ENCODE results near the gene RDH13. TPM values are rescaled to one million over a fixed set of nuclear protein-coding genes. Genes with fewer than 3 reads are reported as not detected.

Gene RDH13
- total RNA-seq, 1 donor from 2014 or later, result 12.0 TPM

DNA sequence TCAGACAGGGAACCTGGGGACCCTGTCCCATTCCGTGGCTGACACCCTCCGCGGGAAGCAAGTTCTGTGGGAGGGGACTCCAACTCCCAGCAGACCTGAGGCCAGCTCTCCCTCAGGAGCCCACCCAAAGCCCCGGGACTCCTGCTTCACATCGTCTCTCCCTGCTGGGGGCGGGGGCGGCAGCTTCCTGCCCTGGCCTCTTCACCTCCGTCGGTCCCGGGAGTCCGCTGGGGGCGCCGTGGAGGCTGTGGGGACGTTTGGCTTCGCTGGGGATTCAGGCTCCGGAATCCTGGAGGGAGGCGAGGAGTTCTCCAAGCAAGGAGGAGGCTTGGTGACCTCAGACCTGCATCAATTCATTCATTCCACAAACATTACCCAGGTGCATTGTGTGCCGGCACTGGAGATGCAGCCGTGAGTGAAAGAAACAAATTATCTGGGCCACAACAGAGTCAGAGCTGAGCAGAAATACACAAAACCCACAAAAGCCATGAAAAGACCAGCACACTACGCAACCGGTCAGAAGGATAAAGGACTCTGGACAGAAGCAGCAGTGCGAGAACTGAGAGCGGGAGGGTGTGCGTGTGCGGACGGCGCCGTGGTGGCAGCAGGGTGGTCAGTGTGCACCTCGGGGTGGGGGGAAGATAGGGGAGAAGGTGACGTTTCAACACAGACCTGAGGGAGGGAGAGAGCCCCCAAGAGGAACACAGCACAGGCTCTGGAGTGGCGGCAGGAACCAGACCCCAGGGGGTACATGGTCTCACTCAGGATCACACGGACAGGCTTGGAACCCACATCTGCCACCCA, 31.7 kb upstream of the RDH13 start:
- H3K27ac Mint-ChIP-seq, result no peak overlapping the region
- TF ChIP-seq, protein P1, sequence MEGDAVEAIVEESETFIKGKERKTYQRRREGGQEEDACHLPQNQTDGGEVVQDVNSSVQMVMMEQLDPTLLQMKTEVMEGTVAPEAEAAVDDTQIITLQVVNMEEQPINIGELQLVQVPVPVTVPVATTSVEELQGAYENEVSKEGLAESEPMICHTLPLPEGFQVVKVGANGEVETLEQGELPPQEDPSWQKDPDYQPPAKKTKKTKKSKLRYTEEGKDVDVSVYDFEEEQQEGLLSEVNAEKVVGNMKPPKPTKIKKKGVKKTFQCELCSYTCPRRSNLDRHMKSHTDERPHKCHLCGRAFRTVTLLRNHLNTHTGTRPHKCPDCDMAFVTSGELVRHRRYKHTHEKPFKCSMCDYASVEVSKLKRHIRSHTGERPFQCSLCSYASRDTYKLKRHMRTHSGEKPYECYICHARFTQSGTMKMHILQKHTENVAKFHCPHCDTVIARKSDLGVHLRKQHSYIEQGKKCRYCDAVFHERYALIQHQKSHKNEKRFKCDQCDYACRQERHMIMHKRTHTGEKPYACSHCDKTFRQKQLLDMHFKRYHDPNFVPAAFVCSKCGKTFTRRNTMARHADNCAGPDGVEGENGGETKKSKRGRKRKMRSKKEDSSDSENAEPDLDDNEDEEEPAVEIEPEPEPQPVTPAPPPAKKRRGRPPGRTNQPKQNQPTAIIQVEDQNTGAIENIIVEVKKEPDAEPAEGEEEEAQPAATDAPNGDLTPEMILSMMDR (IDR thresholded peaks at IDR 0.05; ENCODE audit: unreplicated experiment), result no peak
- no peaks in the 10 kb centered on the region for H3K4me1 Mint-ChIP-seq (ENCODE audit: low read depth)
- no peaks in the 10 kb centered on the region for H3K9me3 Mint-ChIP-seq (ENCODE audit: low read depth)
- no peaks in the 10 kb centered on the region for H3K27me3 Mint-ChIP-seq
- no peak for DNase-seq (ENCODE audit: low spot score, unreplicated experiment)
- H3K4me3 Mint-ChIP-seq (ENCODE audit: low read depth), result no peak overlapping the region
- peaks cover 3% of the 10 kb centered on the region for H3K36me3 Mint-ChIP-seq (ENCODE audit: insufficient read depth)

DNA sequence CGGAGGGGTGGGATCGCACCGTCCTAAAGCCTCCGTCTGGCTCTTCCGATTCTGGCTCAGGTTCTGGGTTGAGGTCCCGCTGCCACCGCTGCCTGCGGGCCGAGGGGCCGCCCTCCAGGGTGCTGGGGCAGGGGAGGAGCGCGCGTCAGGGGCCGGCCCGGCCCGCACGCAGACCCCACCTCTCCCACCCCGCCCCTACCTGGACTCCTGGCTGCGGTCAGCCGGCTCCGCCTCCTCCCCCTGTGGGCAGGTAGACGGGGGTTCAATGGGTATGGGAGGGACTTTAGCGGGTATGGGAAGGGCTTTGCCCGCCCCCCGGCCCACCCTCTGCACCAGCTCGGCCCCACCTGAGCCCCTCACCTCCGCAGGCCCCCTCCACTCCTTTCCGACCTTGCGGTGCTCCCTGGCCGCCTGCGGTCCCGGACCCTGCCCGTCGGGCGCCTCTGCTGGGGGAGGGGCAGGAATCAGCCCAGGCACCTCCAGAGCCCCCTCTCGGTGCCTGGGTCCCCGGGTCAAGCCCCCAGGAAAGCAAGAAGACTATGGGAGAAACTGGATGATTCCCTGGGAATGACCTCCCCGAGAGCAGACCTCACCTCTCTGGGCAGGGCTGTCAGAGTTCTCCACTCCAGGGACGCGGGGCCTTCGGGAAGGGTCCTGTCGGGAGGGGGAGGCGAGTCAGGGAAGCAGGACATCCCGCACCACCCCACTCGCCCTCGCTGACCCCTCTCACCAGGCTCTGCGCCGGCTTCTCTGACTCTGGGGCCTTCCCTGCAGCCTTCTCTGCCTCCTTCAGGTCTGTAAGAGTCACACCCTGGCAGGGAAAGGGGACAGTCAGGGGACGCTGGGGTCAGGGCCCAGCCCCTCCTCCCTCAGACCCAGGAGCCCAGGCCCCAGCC, 29.7 kb upstream of the RDH13 start:
- H3K27ac Mint-ChIP-seq, result no peak overlapping the region
- no peak for DNase-seq (ENCODE audit: low spot score, unreplicated experiment)
- H3K27me3 Mint-ChIP-seq, result peaks cover 12% of the 10 kb centered on the region
- TF ChIP-seq, protein P1 (IDR thresholded peaks at IDR 0.05; ENCODE audit: unreplicated experiment), result no peak
- H3K9me3 Mint-ChIP-seq (ENCODE audit: low read depth), result no peaks in the 10 kb centered on the region
- peaks cover 3% of the 10 kb centered on the region for H3K36me3 Mint-ChIP-seq (ENCODE audit: insufficient read depth)
- H3K4me3 Mint-ChIP-seq (ENCODE audit: low read depth), result no peak overlapping the region
- peaks cover 10% of the 10 kb centered on the region for H3K4me1 Mint-ChIP-seq (ENCODE audit: low read depth)

DNA sequence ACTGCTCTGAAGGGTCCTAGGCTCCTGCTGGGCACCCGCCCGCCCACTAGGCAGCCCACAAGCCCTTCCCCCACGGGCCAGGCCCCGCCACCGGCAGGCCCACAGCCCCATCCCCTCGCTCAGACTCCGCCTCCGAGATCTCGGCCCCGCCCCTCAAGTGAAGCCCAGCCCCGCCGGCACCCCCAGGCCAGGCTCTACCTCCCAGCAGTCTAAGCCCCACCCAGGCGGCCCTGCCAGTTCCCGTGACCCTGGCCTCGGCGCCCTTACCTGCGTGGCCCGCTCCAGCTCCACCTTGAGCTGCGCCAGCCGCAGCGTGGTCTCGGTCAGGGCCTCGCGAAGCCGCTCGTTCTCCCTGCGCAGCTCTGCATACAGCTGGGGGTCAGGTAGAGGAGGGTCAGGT, 29.0 kb upstream of the RDH13 start:
- no peak overlapping the region for H3K27ac Mint-ChIP-seq
- no peak overlapping the region for H3K4me3 Mint-ChIP-seq (ENCODE audit: low read depth)
- H3K27me3 Mint-ChIP-seq, result peaks cover 17% of the 10 kb centered on the region
- peaks cover 15% of the 10 kb centered on the region for H3K4me1 Mint-ChIP-seq (ENCODE audit: low read depth)
- no peaks in the 10 kb centered on the region for H3K9me3 Mint-ChIP-seq (ENCODE audit: low read depth)
- DNase-seq (ENCODE audit: low spot score, unreplicated experiment), result no peak
- H3K36me3 Mint-ChIP-seq (ENCODE audit: insufficient read depth), result peaks cover 3% of the 10 kb centered on the region
- TF ChIP-seq, protein P1 (IDR thresholded peaks at IDR 0.05; ENCODE audit: unreplicated experiment), result no peak

DNA sequence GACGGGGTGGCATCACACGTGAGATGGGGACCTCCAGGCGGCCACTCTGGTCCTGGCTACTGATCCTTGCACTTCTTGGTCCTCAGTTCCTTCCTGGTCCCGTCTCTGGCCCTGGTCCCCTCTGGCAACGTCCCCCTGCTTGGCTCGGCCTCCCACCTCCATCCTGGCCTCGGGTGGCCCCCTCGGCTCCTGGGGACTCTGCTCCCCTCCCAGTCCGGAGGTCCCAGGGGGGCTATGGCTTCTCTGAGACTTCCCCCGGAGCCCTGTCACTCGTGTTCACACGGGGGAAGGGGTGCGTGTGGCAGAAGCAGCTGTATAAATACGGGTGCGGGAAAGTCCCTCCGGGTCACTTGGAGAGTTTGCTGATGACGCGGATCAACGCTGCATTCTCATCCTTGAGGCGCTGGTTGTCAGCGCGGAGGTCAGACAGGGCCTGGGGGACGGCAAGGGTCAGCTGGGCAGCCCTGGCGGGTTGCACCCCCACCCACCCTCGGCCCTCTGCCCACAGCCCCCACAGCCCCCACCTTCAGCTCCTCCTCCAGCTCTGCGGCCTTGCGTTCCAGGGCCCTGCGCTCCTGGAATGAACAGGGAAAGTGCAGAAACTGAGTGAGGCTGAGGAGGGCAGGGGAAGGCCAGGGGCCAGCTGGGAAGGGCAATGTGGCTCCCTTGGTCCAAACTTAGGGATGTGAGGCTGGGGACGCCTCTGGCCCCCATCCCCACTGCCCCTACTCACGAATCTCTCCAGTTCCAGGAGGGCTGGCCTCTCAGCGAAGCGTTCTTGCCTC, 28.4 kb upstream of the RDH13 start:
- H3K36me3 Mint-ChIP-seq (ENCODE audit: insufficient read depth), result peaks cover 3% of the 10 kb centered on the region
- no peak overlapping the region for H3K27ac Mint-ChIP-seq
- TF ChIP-seq, protein P1 (IDR thresholded peaks at IDR 0.05; ENCODE audit: unreplicated experiment), result no peak
- no peak for DNase-seq (ENCODE audit: low spot score, unreplicated experiment)
- H3K27me3 Mint-ChIP-seq, result peaks cover 17% of the 10 kb centered on the region
- H3K4me1 Mint-ChIP-seq (ENCODE audit: low read depth), result peaks cover 15% of the 10 kb centered on the region
- H3K4me3 Mint-ChIP-seq (ENCODE audit: low read depth), result no peak overlapping the region
- H3K9me3 Mint-ChIP-seq (ENCODE audit: low read depth), result no peaks in the 10 kb centered on the region

DNA sequence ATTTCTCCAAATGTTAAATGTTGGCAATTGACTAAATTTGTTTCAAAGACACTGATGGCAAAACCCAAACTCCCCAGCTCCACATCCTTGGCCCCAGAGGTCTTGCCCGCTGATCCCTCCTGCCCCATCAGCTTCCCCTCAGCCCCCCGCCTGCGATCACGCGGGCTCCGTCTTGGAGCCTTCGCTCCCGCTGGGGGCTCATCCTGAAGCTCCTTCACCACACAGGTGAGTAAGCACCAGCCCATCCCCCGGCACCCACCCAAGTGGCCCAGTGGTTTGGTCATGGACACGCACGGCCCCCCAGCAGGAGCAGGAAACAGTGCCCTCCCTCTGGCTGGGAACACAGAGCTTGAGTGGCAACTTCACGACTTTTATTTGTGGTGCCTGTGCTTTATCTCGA, 27.6 kb upstream of the RDH13 start:
- TF ChIP-seq, protein P1 (IDR thresholded peaks at IDR 0.05; ENCODE audit: unreplicated experiment), result no peak
- no peak for DNase-seq (ENCODE audit: low spot score, unreplicated experiment)
- H3K27ac Mint-ChIP-seq, result no peak overlapping the region
- H3K27me3 Mint-ChIP-seq, result peaks cover 24% of the 10 kb centered on the region
- H3K4me1 Mint-ChIP-seq (ENCODE audit: low read depth), result peaks cover 15% of the 10 kb centered on the region
- H3K36me3 Mint-ChIP-seq (ENCODE audit: insufficient read depth), result peaks cover 3% of the 10 kb centered on the region
- no peak overlapping the region for H3K4me3 Mint-ChIP-seq (ENCODE audit: low read depth)
- no peaks in the 10 kb centered on the region for H3K9me3 Mint-ChIP-seq (ENCODE audit: low read depth)
